Measurements from ENCODE around the gene DUOX2.
"Not testable (repeated sequence)": the region's sequence is repeated elsewhere in the genome, so short reads cannot be mapped to it uniquely, and the experiment has no call there.

Gene DUOX2

DNA sequence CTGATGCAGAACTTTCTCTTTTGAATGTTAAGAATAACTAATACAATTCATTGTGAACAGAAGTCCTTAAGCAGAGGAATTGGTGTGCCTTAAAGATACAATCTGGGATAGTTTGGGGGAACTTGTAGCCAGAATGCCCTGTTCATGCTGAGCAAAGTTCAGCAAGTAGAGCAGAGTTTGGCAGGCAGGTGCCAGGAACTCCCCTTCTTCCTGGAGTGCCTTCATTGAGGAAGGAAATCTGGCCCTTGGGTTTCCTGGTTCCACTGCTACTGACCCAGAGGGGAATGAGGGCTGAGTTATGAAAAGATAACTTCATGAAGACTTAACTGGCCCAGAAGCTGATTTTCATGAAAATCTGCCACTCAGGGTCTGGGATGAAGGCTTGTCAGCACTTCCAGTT is 40.4 kb downstream of the DUOX2 start:
- DNase-seq (ENCODE audit: low read depth), result not testable (repeated sequence)

DNA sequence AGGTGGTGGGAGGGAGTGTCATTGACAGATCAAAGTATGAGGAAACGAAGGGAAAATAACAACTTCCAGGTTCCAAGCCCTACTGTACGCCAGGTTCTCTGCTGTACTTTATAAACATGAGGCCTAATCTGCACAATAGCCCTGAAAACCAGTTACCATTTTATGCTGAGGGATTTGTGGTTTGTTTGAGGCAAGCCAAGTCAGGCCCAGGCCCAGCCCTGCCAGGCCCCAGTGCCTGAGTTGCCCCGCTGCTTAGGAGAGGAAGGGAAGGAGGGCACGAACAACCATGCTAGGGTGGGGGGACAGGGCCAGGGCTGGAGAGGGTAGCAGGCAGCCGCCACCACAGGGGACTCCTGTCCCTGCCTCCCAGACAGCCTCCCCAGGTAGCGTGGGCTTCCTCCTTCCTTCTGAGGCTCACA is 44.0 kb downstream of the DUOX2 start:
- DNase-seq (ENCODE audit: low read depth), result not testable (repeated sequence)

DNA sequence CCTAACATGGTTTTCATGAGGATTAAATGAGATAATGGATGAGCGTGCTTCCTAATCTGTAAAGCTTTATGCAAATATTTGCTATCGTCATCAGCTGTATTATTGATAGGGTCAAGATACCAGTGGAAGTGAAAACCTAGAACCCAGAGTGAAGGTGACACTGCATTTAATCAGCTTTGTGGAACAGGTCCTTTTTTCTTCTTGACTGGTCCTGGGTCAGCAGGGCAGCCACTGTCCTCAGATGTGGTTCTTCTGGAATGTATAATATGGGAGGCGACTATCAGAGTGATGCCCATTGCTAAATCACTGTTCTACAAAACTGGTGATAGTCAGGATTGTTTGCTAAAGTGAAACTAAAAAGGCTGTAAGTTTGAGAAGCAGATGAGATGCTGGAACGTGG is 49.6 kb downstream of the DUOX2 start:
- no peak for DNase-seq (ENCODE audit: low read depth)

DNA sequence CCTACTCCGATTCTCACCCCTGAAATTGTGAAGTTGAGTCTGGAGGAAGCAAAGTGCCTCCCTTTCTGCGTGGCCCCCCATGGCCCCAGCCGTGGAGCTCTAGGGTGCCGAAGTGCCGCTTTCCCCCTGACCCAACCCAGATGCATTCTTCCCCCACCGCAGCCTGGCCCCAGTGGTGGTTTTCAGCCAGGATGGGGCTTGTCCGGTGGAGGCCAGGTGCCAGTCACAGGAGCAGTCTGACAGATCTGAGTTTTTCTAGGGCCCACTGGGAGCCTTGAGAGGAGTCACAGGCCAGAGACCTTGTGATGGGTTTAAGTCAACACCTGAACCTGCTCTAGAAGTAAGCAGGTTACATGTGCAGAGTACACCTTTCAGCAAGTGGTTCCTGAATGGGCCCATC is 51.7 kb downstream of the DUOX2 start:
- DNase-seq (ENCODE audit: low read depth), result not testable (repeated sequence)

DNA sequence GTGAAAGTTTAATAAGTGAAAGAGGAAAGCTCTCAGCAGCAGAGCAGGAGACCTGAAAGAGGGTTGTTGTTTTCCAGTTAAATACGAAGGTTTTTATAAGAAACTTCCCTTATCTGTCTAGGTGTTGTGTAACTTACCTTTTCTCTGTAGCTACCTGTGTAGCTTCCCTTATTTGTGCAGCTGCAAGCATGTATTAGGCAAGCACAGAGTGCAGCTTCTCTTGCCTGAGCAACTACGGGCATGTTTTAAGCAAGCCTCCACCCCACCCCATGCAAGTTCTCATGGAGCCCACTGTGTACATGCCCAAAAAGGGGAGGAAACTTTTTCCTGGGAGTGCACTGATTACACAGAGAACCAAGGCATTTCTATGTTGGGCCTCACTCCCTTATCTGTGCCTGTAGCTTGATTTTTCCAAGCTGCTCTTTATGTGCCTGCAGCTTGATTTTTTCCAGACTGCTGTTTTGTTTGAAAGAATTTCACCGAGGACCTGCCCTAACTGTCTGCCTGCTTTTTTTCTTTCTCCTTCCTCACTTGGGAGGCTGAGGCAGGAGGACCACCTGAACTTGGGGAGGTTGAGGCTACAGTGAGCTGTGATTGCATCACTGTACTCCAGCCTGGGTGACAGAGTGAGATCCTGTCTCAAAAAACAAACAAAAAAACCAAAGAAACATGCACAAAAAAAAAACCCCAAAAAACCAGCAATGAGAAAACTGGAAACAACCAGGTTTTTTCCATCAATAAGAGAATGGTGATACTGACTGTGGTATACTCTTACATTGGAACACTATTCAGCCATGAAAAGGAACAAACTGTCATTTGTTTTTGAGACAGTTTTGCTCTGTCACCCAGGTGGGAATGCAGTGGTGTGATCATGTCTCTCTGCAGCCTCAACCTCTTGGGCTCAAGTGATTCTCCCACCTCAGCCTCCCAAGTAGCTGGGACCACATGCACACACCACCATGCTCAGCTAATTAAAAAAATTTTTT is 55.0 kb downstream of the DUOX2 start:
- DNase-seq (ENCODE audit: low read depth), result not testable (repeated sequence)

DNA sequence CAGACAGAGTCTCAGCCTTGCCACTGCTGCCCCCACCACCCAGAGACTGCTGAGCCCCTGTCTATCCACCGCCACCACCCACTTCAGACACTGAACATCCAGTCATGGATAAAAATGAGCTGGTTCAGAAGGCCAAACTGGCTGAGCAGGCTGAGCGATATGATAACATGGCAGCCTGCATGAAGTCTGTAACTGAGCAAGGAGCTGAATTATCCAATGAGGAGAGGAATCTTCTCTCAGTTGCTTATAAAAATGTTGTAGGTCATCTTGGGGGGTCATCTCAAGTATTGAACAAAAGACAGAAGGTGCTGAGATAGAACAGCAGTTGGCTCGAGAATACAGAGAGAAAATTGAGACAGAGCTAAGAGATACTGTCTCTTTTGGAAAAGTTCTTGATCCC is 61.3 kb downstream of the DUOX2 start:
- DNase-seq (ENCODE audit: low read depth), result not testable (repeated sequence)

DNA sequence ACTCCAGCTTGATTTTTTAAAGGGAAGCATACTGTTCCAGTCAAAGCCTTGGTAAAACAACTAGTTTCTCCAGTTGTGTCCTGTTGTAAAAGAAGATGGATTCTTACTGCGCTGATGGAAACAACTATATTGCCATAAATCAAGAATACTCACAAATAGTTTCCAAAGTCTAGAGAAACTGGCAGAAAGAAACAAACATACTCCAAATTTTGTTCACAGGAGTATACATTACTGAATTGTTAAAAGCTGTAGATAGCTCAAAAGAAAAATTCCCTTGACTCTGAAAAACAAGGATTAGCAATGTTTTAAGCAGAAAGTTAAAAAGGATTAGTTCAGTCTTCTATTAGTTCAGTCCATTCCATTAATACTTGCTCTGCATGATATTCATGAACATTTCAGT is 63.4 kb downstream of the DUOX2 start:
- no peak for DNase-seq (ENCODE audit: low read depth)

DNA sequence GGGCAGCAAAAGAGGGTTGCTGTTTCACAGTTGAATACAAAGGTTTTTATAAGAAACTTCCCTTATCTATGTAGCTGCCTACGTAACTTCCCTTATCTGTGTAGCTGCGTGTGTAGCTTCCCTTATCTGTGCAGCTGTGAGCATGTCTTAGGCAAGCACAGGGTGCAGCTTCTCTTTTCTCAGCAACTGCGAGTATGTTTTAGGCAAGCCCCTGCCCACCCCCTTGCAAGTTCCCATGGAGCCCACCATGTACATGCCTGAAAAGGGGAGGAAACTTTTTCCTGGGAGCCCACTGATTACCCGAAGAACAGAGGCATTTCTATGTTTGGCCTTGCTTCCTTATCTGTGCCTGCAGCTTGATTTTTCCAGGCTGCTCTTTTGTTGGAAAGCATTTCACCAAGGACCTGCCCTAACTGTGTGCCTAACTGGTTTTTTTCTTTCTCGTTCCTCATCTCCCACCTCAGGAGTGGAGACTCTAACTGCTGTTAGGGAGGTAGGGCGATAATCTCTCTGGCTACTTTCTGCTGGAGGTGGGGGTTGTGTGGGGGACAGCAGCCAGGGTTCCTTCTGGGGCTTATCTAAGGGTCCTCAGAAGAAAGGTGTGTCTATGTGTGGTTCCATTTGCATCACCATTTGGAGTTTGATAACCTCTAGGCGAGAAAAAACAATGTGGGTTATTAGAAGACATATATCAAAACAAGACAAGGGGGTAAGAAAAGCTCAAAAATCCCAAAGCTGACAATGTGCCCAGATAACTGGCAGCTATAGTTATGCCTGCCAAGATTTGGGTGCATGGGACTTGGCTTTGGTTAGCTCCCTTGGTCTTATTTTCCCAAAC is 65.0 kb downstream of the DUOX2 start:
- DNase-seq (ENCODE audit: low read depth), result no peak

DNA sequence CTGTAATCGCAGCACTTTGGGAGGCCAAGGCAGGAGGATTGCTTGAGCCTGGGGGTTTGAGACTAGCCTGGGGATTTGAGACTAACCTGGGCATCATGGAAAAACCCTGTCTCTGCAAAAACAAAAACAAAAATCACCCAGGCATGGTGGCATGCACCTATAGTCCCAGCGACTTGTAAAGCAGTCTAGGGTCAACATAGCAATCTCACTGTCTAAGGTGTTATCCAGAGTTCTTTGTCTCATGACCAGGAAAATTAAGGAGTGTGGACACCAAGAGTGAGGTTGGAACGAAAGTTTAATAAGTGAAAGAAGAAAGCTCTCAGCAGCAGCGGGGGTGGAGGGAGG is 65.6 kb downstream of the DUOX2 start:
- DNase-seq (ENCODE audit: low read depth), result not testable (repeated sequence)

DNA sequence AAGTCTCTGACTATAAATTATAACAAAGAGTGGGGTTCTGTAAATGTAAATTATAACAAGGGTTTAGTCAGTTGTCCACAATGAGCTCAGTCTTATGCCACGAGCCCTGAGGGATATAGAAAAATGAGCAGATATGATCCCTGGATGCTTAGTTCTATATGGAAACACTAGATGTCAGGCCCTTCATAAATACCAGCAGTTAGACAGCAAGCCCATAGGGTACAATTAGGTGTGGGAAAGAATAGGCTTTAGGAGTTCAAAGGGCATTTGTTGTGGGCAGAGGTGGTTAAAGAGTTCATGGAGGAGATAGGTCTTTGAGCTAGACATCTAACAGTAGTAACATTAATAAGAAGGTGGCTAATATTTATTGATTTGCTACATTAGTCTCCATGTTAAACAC is 69.7 kb downstream of the DUOX2 start:
- DNase-seq (ENCODE audit: low read depth), result not testable (repeated sequence)

DNA sequence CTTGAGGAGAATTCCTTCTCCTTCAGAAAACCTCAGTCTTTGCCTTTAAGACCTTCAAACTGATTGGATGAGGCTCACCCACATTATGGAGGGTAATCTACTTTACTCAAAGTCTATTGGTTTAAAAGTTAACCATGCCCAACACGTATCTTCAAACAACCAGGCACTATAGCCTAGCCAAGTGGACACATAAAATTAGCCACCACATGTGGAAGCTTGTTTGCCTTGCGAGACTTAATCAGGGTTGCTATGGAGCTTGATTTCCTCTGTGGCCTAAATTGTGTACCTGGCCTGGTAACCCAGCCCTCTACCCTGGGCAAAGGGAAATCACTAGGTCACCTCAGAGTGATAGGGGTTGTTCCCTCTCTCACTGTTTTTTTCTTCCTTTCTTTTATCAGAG is 71.1 kb downstream of the DUOX2 start:
- not testable (repeated sequence) for DNase-seq (ENCODE audit: low read depth)

Measured in stimulated activated CD8-positive, alpha-beta memory T cell treated with anti-CD3 and anti-CD28 coated beads, Interleukin-7, amount 100 ng/mL, for 24 hours (primary cell).